PC-3 (cell line): ENCODE data around the gene FGFBP3. TPM values are rescaled to one million over a fixed set of nuclear protein-coding genes. Genes with fewer than 3 reads are reported as not detected.
"Not testable (repeated sequence)": the region's sequence is repeated elsewhere in the genome, so short reads cannot be mapped to it uniquely, and the experiment has no call there.

Source experiments
- ATAC-seq: fragments of 200-7000 bp; cut with Tn5 transposase; 2 replicates; pipeline ENCODE4 v1.9.1; 2020; ENCODE audit warnings: mild to moderate bottlenecking, moderate library complexity
- BruUV-seq: library from RNA; stranded (reverse); fragments of 400-500 nt; replicated peaks from 2 replicates; lab custom pipeline; 2021; lab: Mats Ljungman, UMichigan
- CTCF ChIA-PET: fragments of 300-600 bp; sonication (Branson Sonifier 250); formaldehyde crosslinking; loops from one replicate; lab custom pipeline; 2022; ENCODE audit warnings: antibody characterized with exemption; lab: Charles Lee
- POLR2A ChIA-PET: fragments of 300-600 bp; sonication (Branson Sonifier 250); formaldehyde crosslinking; loops from one replicate; lab custom pipeline; 2022; ENCODE audit warnings: antibody characterized with exemption; ENCODE audit not compliant: unreplicated experiment; lab: Charles Lee
- DNase-seq: peaks from one replicate; pipeline ENCODE4 v3.0.0-alpha.2; 2015
- H2AFZ ChIP-seq: fragments of 300-600 bp; sonication (generic); 2 replicates; pipeline ENCODE4 v1.6.0; 2016; ENCODE audit warnings: antibody characterized with exemption, low read length
- H3F3A ChIP-seq: fragments of 300-600 bp; sonication (generic); one replicate; pipeline ENCODE4 v1.6.0; 2017; ENCODE audit warnings: antibody characterized with exemption, low read length, control low read depth, mild to moderate bottlenecking; ENCODE audit not compliant: unreplicated experiment
- H3K27ac ChIP-seq: fragments of 300-600 bp; sonication (generic); 2 replicates; pipeline ENCODE4 v1.5.1; 2016; ENCODE audit warnings: mild to moderate bottlenecking, low read length
- H3K27me3 ChIP-seq: fragments of 300-600 bp; sonication (generic); 2 replicates; pipeline ENCODE4 v1.6.1; 2016; ENCODE audit warnings: low read length, mixed read lengths
- H3K36me3 ChIP-seq: fragments of 300-600 bp; sonication (generic); 2 replicates; pipeline ENCODE4 v1.6.1; 2016; ENCODE audit warnings: low read depth, mixed run types, low read length, mixed read lengths
- H3K4me1 ChIP-seq: fragments of 300-600 bp; sonication (generic); 2 replicates; pipeline ENCODE4 v1.5.1; 2016; ENCODE audit warnings: low read length; ENCODE audit not compliant: insufficient read depth
- H3K4me2 ChIP-seq: fragments of 300-600 bp; sonication (generic); 2 replicates; pipeline ENCODE4 v1.6.0; 2016; ENCODE audit warnings: low read length
- H3K4me3 ChIP-seq: fragments of 300-600 bp; sonication (generic); 2 replicates; pipeline ENCODE4 v1.5.1; 2016; ENCODE audit warnings: mild to moderate bottlenecking, low read length, mixed read lengths
- H3K79me2 ChIP-seq: fragments of 300-600 bp; sonication (generic); 2 replicates; pipeline ENCODE4 v1.6.1; 2017; ENCODE audit warnings: low read length, mixed read lengths
- H3K9ac ChIP-seq: fragments of 300-600 bp; sonication (generic); 2 replicates; pipeline ENCODE4 v1.6.0; 2016; ENCODE audit warnings: mild to moderate bottlenecking, low read length
- H3K9me2 ChIP-seq: fragments of 300-600 bp; sonication (generic); replicated peaks from 2 replicates; pipeline ENCODE4 v1.6.1; 2016; ENCODE audit warnings: mixed run types, low read length, mixed read lengths
- H3K9me3 ChIP-seq: fragments of 300-600 bp; sonication (generic); 2 replicates; pipeline ENCODE4 v1.6.1; 2016; ENCODE audit warnings: low read length, mixed read lengths
- H4K20me1 ChIP-seq: fragments of 300-600 bp; sonication (generic); 2 replicates; pipeline ENCODE4 v1.6.1; 2016; ENCODE audit warnings: low read length, mixed read lengths
- EZH2 ChIP-seq: fragments of 300-600 bp; sonication (generic); IDR thresholded peaks from one replicate; pipeline ENCODE4 v1.6.1; 2017; ENCODE audit warnings: antibody characterized with exemption, mild to moderate bottlenecking, low read length; ENCODE audit not compliant: unreplicated experiment
- EZH2phosphoT487 ChIP-seq: fragments of 300-600 bp; sonication (generic); IDR thresholded peaks from 2 replicates; pipeline ENCODE4 v1.6.1; 2018; ENCODE audit warnings: mild to moderate bottlenecking, antibody characterized with exemption, low read length, borderline replicate concordance
- intact Hi-C: fragments of 100-400 bp; cut with micrococcal nuclease; formaldehyde crosslinking; loops from 2 replicates; pipeline ENCODE4 v1.9.0; 2023
- total RNA-seq: library from RNA; depleted of rRNA; stranded (reverse); fragments of >200 nt; gene quantifications from 2 replicates; pipeline ENCODE4 v1.2.3, GENCODE V29; 2014
- TF ChIP-seq, protein P1 (sequence below): fragments of 300-600 bp; sonication (generic); conservative IDR thresholded peaks from 2 replicates; pipeline ENCODE4 v1.5.1; 2017; ENCODE audit warnings: antibody characterized with exemption, low read depth, mild to moderate bottlenecking, low read length

The FGFBP3 gene
- total RNA-seq, 1 experiment from 2014 or later: 1.2 TPM

DNA sequence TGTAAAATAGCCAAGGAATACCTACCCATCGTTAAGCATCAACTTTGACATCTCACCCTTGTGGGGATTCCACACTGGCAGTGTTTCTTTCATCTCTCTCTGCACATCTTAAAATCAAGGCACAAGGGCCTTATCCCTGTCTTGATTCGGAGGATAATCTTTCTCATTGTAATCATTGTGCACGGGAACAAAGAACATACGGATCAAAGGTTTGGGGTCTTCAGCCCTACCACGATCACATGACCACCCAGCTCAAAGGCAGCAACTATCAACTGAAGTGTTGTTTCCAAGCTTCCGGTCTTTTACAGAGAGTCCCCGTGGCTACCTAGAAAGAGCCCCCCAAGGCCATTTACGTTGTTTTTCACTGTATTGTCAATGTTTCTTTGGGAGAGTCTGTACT is 11.9 kb downstream of the FGFBP3 start:
- DNase-seq (no peak), ATAC-seq (no peak)
- Histone ChIP-seq H3K4me2 (no peak overlapping the region), H3F3A (no peaks in the 10 kb centered on the region), H3K9me3 (no peaks in the 10 kb centered on the region), H2AFZ (no peak overlapping the region), H3K27ac (no peak overlapping the region), H3K79me2 (no peaks in the 10 kb centered on the region), H4K20me1 (no peaks in the 10 kb centered on the region), H3K27me3 (no peaks in the 10 kb centered on the region), H3K9ac (no peak overlapping the region), H3K4me3 (no peak overlapping the region), H3K9me2 (no peaks in the 10 kb centered on the region), H3K36me3 (no peaks in the 10 kb centered on the region), H3K4me1 (peaks cover 14% of the 10 kb centered on the region)
- ChIA-PET POLR2A (no interaction called here), CTCF (no interaction called here)
- intact Hi-C loops: no loop called here
- BruUV-seq: no TSS peak
- TF ChIP-seq EZH2phosphoT487 (no peak), EZH2 (no peak)
- TF ChIP-seq, protein P1, sequence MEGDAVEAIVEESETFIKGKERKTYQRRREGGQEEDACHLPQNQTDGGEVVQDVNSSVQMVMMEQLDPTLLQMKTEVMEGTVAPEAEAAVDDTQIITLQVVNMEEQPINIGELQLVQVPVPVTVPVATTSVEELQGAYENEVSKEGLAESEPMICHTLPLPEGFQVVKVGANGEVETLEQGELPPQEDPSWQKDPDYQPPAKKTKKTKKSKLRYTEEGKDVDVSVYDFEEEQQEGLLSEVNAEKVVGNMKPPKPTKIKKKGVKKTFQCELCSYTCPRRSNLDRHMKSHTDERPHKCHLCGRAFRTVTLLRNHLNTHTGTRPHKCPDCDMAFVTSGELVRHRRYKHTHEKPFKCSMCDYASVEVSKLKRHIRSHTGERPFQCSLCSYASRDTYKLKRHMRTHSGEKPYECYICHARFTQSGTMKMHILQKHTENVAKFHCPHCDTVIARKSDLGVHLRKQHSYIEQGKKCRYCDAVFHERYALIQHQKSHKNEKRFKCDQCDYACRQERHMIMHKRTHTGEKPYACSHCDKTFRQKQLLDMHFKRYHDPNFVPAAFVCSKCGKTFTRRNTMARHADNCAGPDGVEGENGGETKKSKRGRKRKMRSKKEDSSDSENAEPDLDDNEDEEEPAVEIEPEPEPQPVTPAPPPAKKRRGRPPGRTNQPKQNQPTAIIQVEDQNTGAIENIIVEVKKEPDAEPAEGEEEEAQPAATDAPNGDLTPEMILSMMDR: no peak

DNA sequence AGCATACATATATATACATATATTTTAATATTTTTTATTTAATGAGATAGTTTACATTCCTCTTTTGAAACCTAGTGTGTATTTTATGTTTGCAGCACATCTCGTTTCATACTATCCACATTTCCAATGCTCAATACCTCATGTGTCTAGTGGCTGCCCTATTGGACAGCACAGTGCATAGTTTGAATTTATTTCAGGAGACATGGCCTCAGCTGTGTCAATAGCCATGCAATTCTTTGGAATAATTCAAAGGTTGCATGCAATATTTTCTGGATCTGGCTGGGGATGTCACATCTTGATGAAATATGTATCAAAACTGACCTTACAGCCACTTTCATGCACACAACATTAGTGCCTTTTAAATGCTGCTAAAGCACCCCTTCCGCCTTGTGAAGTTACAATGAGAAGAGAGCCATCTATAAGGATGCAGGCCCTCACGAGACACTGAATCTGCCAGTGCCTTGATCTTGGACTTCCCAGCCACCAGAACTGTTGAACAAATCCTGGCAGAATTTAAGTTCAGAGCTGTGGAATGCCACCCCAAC is 13.0 kb downstream of the FGFBP3 start:
- H4K20me1 ChIP-seq: no peaks in the 10 kb centered on the region
- no peaks in the 10 kb centered on the region for H3F3A ChIP-seq
- no peaks in the 10 kb centered on the region for H3K36me3 ChIP-seq
- H3K9me3 ChIP-seq: no peaks in the 10 kb centered on the region
- ATAC-seq (no peak), DNase-seq (no peak)
- peaks cover 4% of the 10 kb centered on the region for H3K4me1 ChIP-seq
- BruUV-seq: no TSS peak
- no peaks in the 10 kb centered on the region for H3K79me2 ChIP-seq
- H3K27me3 ChIP-seq: no peaks in the 10 kb centered on the region
- no peak overlapping the region for H3K27ac ChIP-seq
- ChIA-PET POLR2A (no interaction called here), CTCF (no interaction called here)
- intact Hi-C loops: no loop called here
- no peak overlapping the region for H3K4me3 ChIP-seq
- no peak overlapping the region for H3K9ac ChIP-seq
- TF ChIP-seq, protein P1: no peak
- TF ChIP-seq EZH2 (no peak), EZH2phosphoT487 (no peak)
- H3K4me2 ChIP-seq: no peak overlapping the region
- H3K9me2 ChIP-seq: no peaks in the 10 kb centered on the region
- H2AFZ ChIP-seq: no peak overlapping the region

DNA sequence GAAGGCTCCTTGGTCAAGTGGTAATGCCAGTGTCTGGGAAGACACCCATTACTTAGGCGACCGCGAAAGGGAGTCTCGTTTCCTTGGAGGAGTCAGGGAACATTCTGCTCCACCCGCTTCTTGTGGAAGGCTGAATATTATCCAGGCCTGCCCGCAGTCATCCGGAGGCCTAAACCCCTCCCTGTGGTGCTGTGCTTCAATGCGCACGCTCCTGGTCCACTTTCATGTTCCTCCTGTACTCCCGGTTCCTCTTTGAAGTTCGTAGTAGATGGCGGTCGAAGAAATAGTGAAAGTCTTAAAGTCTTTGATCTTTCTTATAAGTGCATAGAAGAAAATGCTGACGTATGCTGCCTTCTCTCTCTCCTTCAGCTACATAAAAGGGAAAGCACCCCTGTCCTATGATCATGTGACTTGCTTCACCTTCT is 15.0 kb downstream of the FGFBP3 start:
- DNase-seq, POLR2A ChIA-PET, intact Hi-C loops, H3K9ac ChIP-seq, H3K4me3 ChIP-seq, BruUV-seq, H3K27me3 ChIP-seq, H3K4me1 ChIP-seq, H2AFZ ChIP-seq, H3K27ac ChIP-seq, H4K20me1 ChIP-seq, ATAC-seq, H3K79me2 ChIP-seq, H3K9me2 ChIP-seq, H3F3A ChIP-seq, H3K36me3 ChIP-seq, H3K4me2 ChIP-seq, CTCF ChIA-PET, H3K9me3 ChIP-seq: not testable (repeated sequence)
